OCI-LY7 (cell line): ENCODE results near the gene VPS37C. TPM values are rescaled to one million over a fixed set of nuclear protein-coding genes. Genes with fewer than 3 reads are reported as not detected.

Experiments used
- BruUV-seq: library from RNA; stranded (reverse); fragments of 400-500 nt; replicated peaks from 2 replicates; lab custom pipeline; 2021; lab: Mats Ljungman, UMichigan
- CTCF ChIA-PET: fragments of 300-600 bp; sonication (Branson Sonifier 250); formaldehyde crosslinking; loops from one replicate; lab custom pipeline; 2022; ENCODE audit warnings: antibody characterized with exemption; ENCODE audit not compliant: unreplicated experiment; lab: Charles Lee
- POLR2A ChIA-PET: fragments of 300-600 bp; sonication (Branson Sonifier 250); formaldehyde crosslinking; loops from one replicate; lab custom pipeline; 2022; ENCODE audit warnings: antibody characterized with exemption; lab: Charles Lee
- DNase-seq: peaks from one replicate; pipeline ENCODE4 v3.0.0-alpha.2; 2015; ENCODE audit warnings: low spot score
- H2AFZ ChIP-seq: fragments of 200-600 bp; sonication (generic), shearing (Covaris generic); 2 replicates; pipeline ENCODE4 v1.6.1; 2014; ENCODE audit warnings: mild to moderate bottlenecking, antibody characterized with exemption, low read length, moderate library complexity
- H3K27ac ChIP-seq: fragments of 200-600 bp; sonication (generic); 2 replicates; pipeline ENCODE4 v1.5.1; 2014; ENCODE audit warnings: mixed run types, low read depth, mild to moderate bottlenecking, moderate library complexity, low read length, inconsistent platforms; ENCODE audit not compliant: poor library complexity, severe bottlenecking
- H3K36me3 ChIP-seq: fragments of 200-600 bp; sonication (generic); 2 replicates; pipeline ENCODE4 v1.6.1; 2014; ENCODE audit warnings: mild to moderate bottlenecking, antibody characterized with exemption, low read length, moderate library complexity, mixed read lengths; ENCODE audit not compliant: insufficient read depth
- H3K4me1 ChIP-seq: fragments of 200-600 bp; sonication (generic); 2 replicates; pipeline ENCODE4 v1.5.1; 2014; ENCODE audit warnings: mild to moderate bottlenecking, low read length; ENCODE audit not compliant: insufficient read depth, poor library complexity, severe bottlenecking
- H3K4me2 ChIP-seq: fragments of 200-600 bp; sonication (generic); 2 replicates; pipeline ENCODE4 v1.6.1; 2014; ENCODE audit warnings: mild to moderate bottlenecking, low read length
- H3K4me3 ChIP-seq: fragments of 200-600 bp; sonication (generic); 2 replicates; pipeline ENCODE4 v1.5.1; 2014; ENCODE audit warnings: mild to moderate bottlenecking, low read depth, low read length; ENCODE audit not compliant: poor library complexity, severe bottlenecking
- H3K79me2 ChIP-seq: fragments of 200-600 bp; sonication (generic); 2 replicates; pipeline ENCODE4 v1.6.1; 2016; ENCODE audit warnings: low read depth, mild to moderate bottlenecking, low read length, moderate library complexity, mixed read lengths; ENCODE audit not compliant: insufficient read depth
- H3K9me2 ChIP-seq: fragments of 200-600 bp; sonication (generic); 2 replicates; pipeline ENCODE4 v1.6.1; 2016; ENCODE audit warnings: mild to moderate bottlenecking, low read length, mixed read lengths; ENCODE audit not compliant: insufficient read depth
- H3K9me3 ChIP-seq: fragments of 200-600 bp; sonication (generic); 2 replicates; pipeline ENCODE4 v1.6.1; 2014; ENCODE audit warnings: mild to moderate bottlenecking, mixed run types, low read length, mixed read lengths
- H4K20me1 ChIP-seq: fragments of 200-600 bp; sonication (generic); 2 replicates; pipeline ENCODE4 v1.6.1; 2014; ENCODE audit warnings: mild to moderate bottlenecking, antibody characterized with exemption, low read length, moderate library complexity, mixed read lengths; ENCODE audit not compliant: insufficient read depth
- CTCF ChIP-seq: fragments of 200-600 bp; sonication (generic); conservative IDR thresholded peaks from 2 replicates; pipeline ENCODE4 v1.5.1; 2014; ENCODE audit warnings: mild to moderate bottlenecking, antibody characterized with exemption, low read length, moderate library complexity, mixed read lengths
- EZH2phosphoT487 ChIP-seq: fragments of 200-600 bp; sonication (generic); IDR thresholded peaks from 2 replicates; pipeline ENCODE4 v1.6.1; 2018; ENCODE audit warnings: low read depth, borderline replicate concordance, mild to moderate bottlenecking, mixed run types, antibody characterized with exemption, low read length, moderate library complexity, mixed read lengths
- intact Hi-C: fragments of 100-400 bp; cut with micrococcal nuclease; formaldehyde crosslinking; loops from one replicate; pipeline ENCODE4 v1.10.0; 2022; ENCODE audit not compliant: unreplicated experiment
- total RNA-seq, 2 experiments: library from RNA; depleted of rRNA in 1 of 2; stranded (reverse); fragments of >200 nt in 1 of 2; shearing (Covaris generic) in 1 of 2; gene quantifications; 2 replicates each; pipeline ENCODE4 v1.2.3, GENCODE V29; 2014 to 2022

The VPS37C gene
- total RNA-seq, 2 experiments from 2014 or later, result 10.3 to 12.8 TPM

DNA sequence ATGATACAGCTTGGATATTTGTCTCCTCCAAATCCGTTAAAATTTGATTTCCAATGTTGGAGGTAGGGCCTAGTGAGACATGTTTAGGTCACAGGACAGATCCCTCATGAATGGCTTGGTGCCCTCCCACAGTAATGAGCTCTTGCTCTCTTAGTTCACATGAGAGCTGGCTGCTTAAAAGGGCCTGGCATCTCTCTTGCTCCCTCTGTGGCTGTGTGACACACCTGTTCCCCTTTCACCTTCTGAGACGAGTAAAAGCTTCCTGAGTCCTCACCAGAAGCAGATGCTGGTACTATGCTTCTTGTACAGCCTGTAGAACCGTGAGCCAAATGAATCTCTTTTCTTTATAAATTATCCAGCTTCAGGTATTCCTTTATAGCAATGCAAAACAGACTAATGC, 3.5 kb downstream of the VPS37C start:
- H3K4me1 ChIP-seq, result peaks cover 28% of the 10 kb centered on the region
- H3K9me3 ChIP-seq, result peaks cover 32% of the 10 kb centered on the region
- no TSS peak for BruUV-seq
- TF ChIP-seq CTCF (0 out of 2 replicates have a peak, but pooled peaks have one; percentile 19), EZH2phosphoT487 (no peak)
- ChIA-PET CTCF (no interaction called here), POLR2A (interaction anchor here (1.0 to 1.1 kb wide), 3 partner anchors 9 to 246 kb away, joined by 3 to 6 read pairs (median 5); no protein-coding TSS in a partner anchor)
- H3K36me3 ChIP-seq, result peaks cover 14% of the 10 kb centered on the region
- no peak overlapping the region for H2AFZ ChIP-seq
- no peak overlapping the region for H3K4me3 ChIP-seq
- no peaks in the 10 kb centered on the region for H3K9me2 ChIP-seq
- H4K20me1 ChIP-seq, result no peaks in the 10 kb centered on the region
- H3K4me2 ChIP-seq, result 0 out of 2 replicates have a peak overlapping the region, but pooled peaks have one; percentile 0
- no peak overlapping the region for H3K27ac ChIP-seq
- peaks cover 27% of the 10 kb centered on the region; the same call in 1 of the 2 replicates for H3K79me2 ChIP-seq
- intact Hi-C loops, result no loop called here
- DNase-seq, result peak; percentile 32

DNA sequence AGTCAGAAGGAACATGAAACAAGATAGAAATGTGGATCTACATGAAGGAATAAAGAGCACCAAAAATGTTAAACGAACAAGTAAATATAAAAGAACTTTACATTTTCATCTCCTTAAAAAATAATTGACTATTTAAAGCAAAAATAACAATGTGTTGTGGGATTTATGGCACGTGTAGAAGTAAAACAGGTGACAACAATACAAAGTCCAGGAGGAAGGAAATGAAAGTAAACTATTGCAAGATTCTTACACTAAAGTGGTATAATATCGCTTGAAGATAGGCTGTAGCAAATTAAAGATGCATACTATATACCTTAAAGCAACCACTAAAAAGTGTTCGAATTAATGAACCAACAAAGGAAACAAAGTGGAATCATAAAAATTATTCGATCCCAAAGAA, 5.5 kb downstream of the VPS37C start:
- Histone ChIP-seq H3K79me2 (peaks cover 26% of the 10 kb centered on the region; the same call in 1 of the 2 replicates), H3K9me3 (peaks cover 32% of the 10 kb centered on the region), H3K4me3 (no peak overlapping the region), H3K4me1 (peaks cover 19% of the 10 kb centered on the region), H2AFZ (no peak overlapping the region), H3K9me2 (no peaks in the 10 kb centered on the region), H3K27ac (no peak overlapping the region), H3K4me2 (no peak overlapping the region), H3K36me3 (peaks cover 14% of the 10 kb centered on the region), H4K20me1 (no peaks in the 10 kb centered on the region)
- intact Hi-C loops, result no loop called here
- ChIA-PET POLR2A (no interaction called here), CTCF (no interaction called here)
- DNase-seq, result no peak
- TF ChIP-seq CTCF (no peak), EZH2phosphoT487 (no peak)
- no TSS peak for BruUV-seq

- Histone ChIP-seq H3K4me2 (no peak overlapping the region), H3K9me3 (peaks cover 32% of the 10 kb centered on the region), H4K20me1 (no peaks in the 10 kb centered on the region), H3K9me2 (no peaks in the 10 kb centered on the region), H3K4me1 (peaks cover 15% of the 10 kb centered on the region), H3K79me2 (peaks cover 21% of the 10 kb centered on the region; the same call in 1 of the 2 replicates), H3K36me3 (peaks cover 14% of the 10 kb centered on the region), H3K27ac (no peak overlapping the region), H3K4me3 (no peak overlapping the region), H2AFZ (no peak overlapping the region)
- POLR2A ChIA-PET, result no interaction called here
- intact Hi-C loops, result no loop called here
- BruUV-seq, result no TSS peak
- DNase-seq, result no peak
- TF ChIP-seq EZH2phosphoT487, result no peak
- CTCF ChIA-PET, result no interaction called here
Measured at GRCh38 chr11:61155312-61155711, 5.9 kb downstream of the VPS37C start.
